ENCODE data around the gene RPTOR. TPM values are rescaled to one million over a fixed set of nuclear protein-coding genes. Genes with fewer than 3 reads are reported as not detected.

The RPTOR gene
- total RNA-seq, 1 experiment from 2014 or later = 30.6 TPM

DNA sequence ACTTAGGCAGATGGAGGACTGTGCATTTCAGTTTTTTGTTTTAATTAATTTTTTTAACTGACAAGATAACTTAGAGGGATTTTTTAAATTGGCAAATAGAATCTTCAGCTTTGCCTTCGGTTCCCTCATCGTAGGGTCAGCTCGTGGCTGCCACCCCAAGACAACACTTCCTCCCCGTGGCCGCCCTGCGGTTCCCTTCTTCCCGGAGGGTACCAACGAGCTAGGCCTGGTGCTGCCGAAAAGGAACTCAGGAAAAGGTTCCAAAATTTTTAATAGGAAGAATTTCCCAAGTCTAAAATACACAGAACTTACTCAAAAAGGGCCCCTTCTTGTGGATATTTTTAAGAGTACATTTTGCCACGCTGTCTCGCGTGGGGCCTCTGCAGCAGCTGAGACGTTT is 236.6 kb downstream of the RPTOR start:
- Histone ChIP-seq H3K27ac (ENCODE audit: low read length) (peak overlapping the region; percentile 95), H3K36me3 (ENCODE audit: insufficient read depth, low read length) (no peaks in the 10 kb centered on the region), H3K79me2 (ENCODE audit: low read length) (peaks cover 18% of the 10 kb centered on the region), H3K4me3 (ENCODE audit: low read length) (peak overlapping the region; percentile 57; the same call in 1 of the 2 replicates), H3K27me3 (ENCODE audit: low read length) (no peaks in the 10 kb centered on the region), H3K4me2 (ENCODE audit: low read depth, low read length, poor library complexity, severe bottlenecking) (peak overlapping the region; percentile 72), H3K9ac (ENCODE audit: low read length) (peak overlapping the region; percentile 68), H4K20me1 (ENCODE audit: insufficient read depth, low read depth, low read length) (no peaks in the 10 kb centered on the region), H2AFZ (ENCODE audit: low read length) (no peak overlapping the region), H3K9me3 (ENCODE audit: low read length) (no peaks in the 10 kb centered on the region), H3K9me2 (replicated peaks; ENCODE audit: insufficient read depth, low read length) (no peaks in the 10 kb centered on the region), H3K4me1 (ENCODE audit: low read length) (peaks cover 41% of the 10 kb centered on the region)
- DNase-seq = no peak

DNA sequence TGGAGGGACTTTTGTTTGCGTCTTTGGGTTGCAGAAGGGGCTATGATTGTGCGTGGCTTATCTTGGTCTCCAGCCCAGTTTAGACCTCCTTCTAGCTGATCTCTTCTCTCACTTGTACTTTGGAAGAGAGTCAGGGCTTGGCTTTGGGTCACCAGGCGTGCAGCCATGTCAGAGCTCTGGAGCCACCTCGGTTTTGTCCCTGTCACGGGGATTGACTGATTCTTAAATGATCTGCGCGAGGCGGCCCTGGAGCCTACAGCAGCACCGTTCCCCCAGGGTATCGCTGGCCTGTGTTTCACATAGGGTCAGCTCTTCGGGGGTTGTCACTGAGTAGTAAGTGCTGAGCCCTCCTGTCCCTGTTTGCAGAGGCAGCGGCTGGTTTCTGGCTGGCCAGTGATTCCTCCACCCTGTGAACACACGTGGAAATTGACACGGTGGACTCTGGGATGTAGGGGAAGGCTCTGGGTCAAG is 237.2 kb downstream of the RPTOR start:
- Histone ChIP-seq H3K9ac (ENCODE audit: low read length) (no peak overlapping the region), H3K4me1 (ENCODE audit: low read length) (peaks cover 41% of the 10 kb centered on the region), H3K9me2 (replicated peaks; ENCODE audit: insufficient read depth, low read length) (no peaks in the 10 kb centered on the region), H2AFZ (ENCODE audit: low read length) (no peak overlapping the region), H3K27ac (ENCODE audit: low read length) (peak overlapping the region; percentile 95), H3K36me3 (ENCODE audit: insufficient read depth, low read length) (no peaks in the 10 kb centered on the region), H3K9me3 (ENCODE audit: low read length) (no peaks in the 10 kb centered on the region), H3K79me2 (ENCODE audit: low read length) (peaks cover 24% of the 10 kb centered on the region), H4K20me1 (ENCODE audit: insufficient read depth, low read depth, low read length) (no peaks in the 10 kb centered on the region), H3K27me3 (ENCODE audit: low read length) (no peaks in the 10 kb centered on the region), H3K4me2 (ENCODE audit: low read depth, low read length, poor library complexity, severe bottlenecking) (no peak overlapping the region), H3K4me3 (ENCODE audit: low read length) (no peak overlapping the region)
- DNase-seq = no peak

DNA sequence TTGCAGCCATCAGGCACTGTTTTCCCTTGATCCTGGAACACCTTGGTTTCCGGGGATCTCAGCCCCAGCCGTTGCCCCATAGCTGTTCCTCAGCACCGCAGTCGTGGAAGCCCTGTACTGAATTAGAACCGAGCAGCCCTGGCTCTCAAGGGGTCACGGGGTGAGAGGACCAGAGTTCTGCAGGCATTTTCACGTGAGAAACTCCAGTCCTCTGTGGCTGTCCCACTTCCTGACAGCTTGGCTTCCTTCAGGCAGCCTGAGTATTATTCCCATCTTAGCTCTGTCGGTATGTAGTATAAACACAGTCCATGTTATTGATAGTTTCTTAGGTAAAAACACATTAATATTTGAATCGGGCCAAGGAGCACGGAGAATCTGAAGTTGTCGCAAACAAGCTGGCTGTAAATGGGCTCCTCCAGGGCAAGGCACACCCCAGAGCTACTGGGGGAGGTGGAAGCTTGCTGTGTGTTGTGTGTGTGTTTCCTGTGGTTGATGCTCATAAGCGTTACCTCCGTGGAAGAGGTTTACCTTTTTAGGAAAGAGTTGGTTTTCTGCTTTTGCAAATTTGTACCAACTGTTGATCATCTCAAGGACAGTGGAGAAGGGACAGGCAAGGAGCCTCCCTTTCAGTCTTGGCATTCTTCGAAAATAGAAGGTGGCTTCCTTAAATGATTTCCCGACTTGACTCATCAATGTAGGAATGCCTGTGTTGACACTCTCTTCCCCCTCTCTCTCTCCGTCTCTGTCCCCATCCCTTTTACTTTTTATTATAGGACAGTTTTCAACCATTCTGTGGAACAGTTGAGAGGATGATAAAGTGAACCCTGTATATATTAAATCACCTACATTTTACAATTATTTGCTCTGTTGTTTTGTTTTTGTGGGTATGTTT is 238.1 kb downstream of the RPTOR start:
- Histone ChIP-seq H3K4me2 (ENCODE audit: low read depth, low read length, poor library complexity, severe bottlenecking) (no peak overlapping the region), H2AFZ (ENCODE audit: low read length) (no peak overlapping the region), H3K36me3 (ENCODE audit: insufficient read depth, low read length) (no peaks in the 10 kb centered on the region), H4K20me1 (ENCODE audit: insufficient read depth, low read depth, low read length) (no peaks in the 10 kb centered on the region), H3K4me3 (ENCODE audit: low read length) (no peak overlapping the region), H3K79me2 (ENCODE audit: low read length) (peaks cover 33% of the 10 kb centered on the region), H3K27me3 (ENCODE audit: low read length) (no peaks in the 10 kb centered on the region), H3K4me1 (ENCODE audit: low read length) (peaks cover 44% of the 10 kb centered on the region), H3K9me3 (ENCODE audit: low read length) (no peaks in the 10 kb centered on the region), H3K9ac (ENCODE audit: low read length) (no peak overlapping the region), H3K27ac (ENCODE audit: low read length) (peak overlapping the region; percentile 95), H3K9me2 (replicated peaks; ENCODE audit: insufficient read depth, low read length) (no peaks in the 10 kb centered on the region)
- DNase-seq = no peak

DNA sequence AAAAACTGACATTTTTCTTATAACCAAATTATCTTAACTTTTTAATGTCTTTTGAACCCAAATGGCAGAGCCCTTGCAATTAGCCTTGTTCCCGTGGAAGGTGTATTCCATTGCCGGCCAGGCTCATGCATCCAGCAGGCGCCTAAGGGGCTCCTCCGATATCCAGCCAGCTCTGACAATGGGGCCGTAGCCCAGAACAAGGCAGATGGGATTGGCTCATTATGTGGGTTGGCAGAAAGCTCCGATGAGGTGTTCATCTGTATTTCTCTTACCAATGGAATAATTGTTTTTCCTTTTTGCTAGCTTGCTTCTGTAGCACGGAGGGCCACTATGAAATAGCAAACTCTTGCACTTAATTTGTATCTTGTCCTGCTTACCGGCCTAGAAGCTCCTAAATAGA is 238.8 kb downstream of the RPTOR start:
- Histone ChIP-seq H3K4me2 (ENCODE audit: low read depth, low read length, poor library complexity, severe bottlenecking) (no peak overlapping the region), H3K79me2 (ENCODE audit: low read length) (peaks cover 37% of the 10 kb centered on the region), H3K27me3 (ENCODE audit: low read length) (no peaks in the 10 kb centered on the region), H4K20me1 (ENCODE audit: insufficient read depth, low read depth, low read length) (no peaks in the 10 kb centered on the region), H3K4me3 (ENCODE audit: low read length) (no peak overlapping the region), H3K36me3 (ENCODE audit: insufficient read depth, low read length) (no peaks in the 10 kb centered on the region), H3K9ac (ENCODE audit: low read length) (no peak overlapping the region), H3K9me2 (replicated peaks; ENCODE audit: insufficient read depth, low read length) (no peaks in the 10 kb centered on the region), H3K4me1 (ENCODE audit: low read length) (peaks cover 49% of the 10 kb centered on the region), H3K27ac (ENCODE audit: low read length) (0 out of 2 replicates have a peak overlapping the region, but pooled peaks have one; percentile 95), H3K9me3 (ENCODE audit: low read length) (no peaks in the 10 kb centered on the region), H2AFZ (ENCODE audit: low read length) (no peak overlapping the region)
- no peak for DNase-seq

DNA sequence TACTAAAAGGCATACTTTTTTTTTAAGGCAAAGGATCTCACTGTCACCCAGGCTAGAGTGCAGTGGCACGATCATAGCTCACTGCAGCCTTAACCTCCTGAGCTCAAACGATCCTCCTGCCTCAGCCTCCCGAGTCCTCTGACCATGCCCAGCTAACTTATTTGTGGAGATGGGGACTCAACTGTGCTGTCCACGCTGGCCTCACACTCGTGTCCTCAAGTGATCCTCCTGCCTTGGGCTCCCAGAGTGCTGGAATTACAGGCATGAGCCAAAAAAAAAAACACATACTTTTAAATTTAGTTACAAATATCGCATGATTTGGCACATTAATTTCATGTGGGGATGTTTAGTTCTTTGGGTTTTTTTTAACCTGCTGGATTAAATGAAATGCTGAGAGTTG is 239.3 kb downstream of the RPTOR start:
- H3K9me3 ChIP-seq (ENCODE audit: low read length) = no peaks in the 10 kb centered on the region
- H3K4me1 ChIP-seq (ENCODE audit: low read length) = peaks cover 51% of the 10 kb centered on the region
- no peak overlapping the region for H3K4me2 ChIP-seq (ENCODE audit: low read depth, low read length, poor library complexity, severe bottlenecking)
- no peaks in the 10 kb centered on the region for H3K36me3 ChIP-seq (ENCODE audit: insufficient read depth, low read length)
- peaks cover 42% of the 10 kb centered on the region for H3K79me2 ChIP-seq (ENCODE audit: low read length)
- no peak overlapping the region for H3K4me3 ChIP-seq (ENCODE audit: low read length)
- no peak overlapping the region for H3K9ac ChIP-seq (ENCODE audit: low read length)
- no peaks in the 10 kb centered on the region for H3K9me2 ChIP-seq (replicated peaks; ENCODE audit: insufficient read depth, low read length)
- H2AFZ ChIP-seq (ENCODE audit: low read length) = no peak overlapping the region
- DNase-seq = no peak
- no peaks in the 10 kb centered on the region for H3K27me3 ChIP-seq (ENCODE audit: low read length)
- H4K20me1 ChIP-seq (ENCODE audit: insufficient read depth, low read depth, low read length) = no peaks in the 10 kb centered on the region
- no peak overlapping the region for H3K27ac ChIP-seq (ENCODE audit: low read length)

DNA sequence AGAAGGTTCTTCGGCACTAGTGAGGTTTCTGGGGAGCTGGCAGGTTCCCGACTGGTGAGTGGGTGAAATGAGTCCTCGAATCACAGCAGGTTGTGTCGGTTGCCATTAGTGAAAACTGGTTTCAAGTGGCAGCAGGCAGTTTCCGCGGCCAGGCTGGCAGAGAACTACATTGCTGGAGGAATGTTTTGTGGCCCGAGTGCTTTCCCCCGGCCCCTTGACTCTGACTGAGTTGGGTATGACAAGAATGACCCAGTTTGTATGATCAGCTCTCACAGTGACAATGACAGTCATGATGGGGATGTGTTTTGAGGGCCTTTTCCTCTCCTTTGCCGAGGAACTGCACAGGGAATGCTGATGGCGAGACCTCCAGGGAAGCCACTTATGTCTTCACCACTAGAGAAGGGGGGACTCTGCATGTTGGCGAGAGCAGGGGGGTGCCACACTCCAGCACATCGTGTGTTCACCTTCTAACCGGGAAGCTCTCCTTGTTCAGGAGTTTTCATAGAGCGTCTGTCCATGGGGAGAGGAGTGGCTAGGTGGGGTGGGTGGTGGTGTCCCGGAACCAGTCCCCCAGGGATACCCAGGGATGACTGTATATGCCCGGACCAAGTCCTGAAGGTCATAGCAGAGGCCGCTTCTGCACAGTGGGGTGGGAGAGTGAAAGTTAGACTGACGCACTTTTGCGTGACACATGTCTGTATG is 241.0 kb downstream of the RPTOR start:
- Histone ChIP-seq H3K9me2 (replicated peaks; ENCODE audit: insufficient read depth, low read length) (no peaks in the 10 kb centered on the region), H3K4me1 (ENCODE audit: low read length) (peaks cover 51% of the 10 kb centered on the region), H3K9me3 (ENCODE audit: low read length) (no peaks in the 10 kb centered on the region), H2AFZ (ENCODE audit: low read length) (no peak overlapping the region), H3K9ac (ENCODE audit: low read length) (no peak overlapping the region), H3K4me3 (ENCODE audit: low read length) (no peak overlapping the region), H3K4me2 (ENCODE audit: low read depth, low read length, poor library complexity, severe bottlenecking) (no peak overlapping the region), H3K27ac (ENCODE audit: low read length) (peak overlapping the region; percentile 44; the same call in 1 of the 2 replicates), H3K36me3 (ENCODE audit: insufficient read depth, low read length) (no peaks in the 10 kb centered on the region), H3K27me3 (ENCODE audit: low read length) (no peaks in the 10 kb centered on the region), H4K20me1 (ENCODE audit: insufficient read depth, low read depth, low read length) (no peaks in the 10 kb centered on the region), H3K79me2 (ENCODE audit: low read length) (peaks cover 45% of the 10 kb centered on the region)
- DNase-seq = no peak

DNA sequence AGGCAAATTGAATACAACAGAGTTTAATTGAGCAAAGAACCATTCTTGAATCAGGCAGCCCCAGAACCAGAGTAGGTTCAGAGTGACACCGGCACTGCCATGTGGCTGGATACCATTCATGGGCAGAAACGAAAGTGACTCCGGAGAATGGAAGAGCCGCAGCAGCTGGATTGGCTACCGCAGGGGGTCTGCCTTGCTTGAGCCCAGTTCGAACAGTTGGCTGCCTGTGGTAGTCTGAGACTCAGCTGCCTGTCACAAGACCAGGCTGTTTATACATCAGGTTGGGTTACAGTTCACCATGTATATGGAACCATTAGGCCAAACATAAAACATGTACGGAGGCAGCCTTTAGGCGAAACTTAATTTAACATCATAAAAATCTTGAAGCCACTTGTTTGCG is 241.8 kb downstream of the RPTOR start:
- Histone ChIP-seq H4K20me1 (ENCODE audit: insufficient read depth, low read depth, low read length) (no peaks in the 10 kb centered on the region), H3K4me2 (ENCODE audit: low read depth, low read length, poor library complexity, severe bottlenecking) (no peak overlapping the region), H3K36me3 (ENCODE audit: insufficient read depth, low read length) (no peaks in the 10 kb centered on the region), H3K4me3 (ENCODE audit: low read length) (no peak overlapping the region), H2AFZ (ENCODE audit: low read length) (no peak overlapping the region), H3K9me3 (ENCODE audit: low read length) (no peaks in the 10 kb centered on the region), H3K9me2 (replicated peaks; ENCODE audit: insufficient read depth, low read length) (no peaks in the 10 kb centered on the region), H3K79me2 (ENCODE audit: low read length) (peaks cover 50% of the 10 kb centered on the region), H3K4me1 (ENCODE audit: low read length) (peaks cover 51% of the 10 kb centered on the region), H3K27ac (ENCODE audit: low read length) (no peak overlapping the region), H3K9ac (ENCODE audit: low read length) (no peak overlapping the region), H3K27me3 (ENCODE audit: low read length) (no peaks in the 10 kb centered on the region)
- no peak for DNase-seq

DNA sequence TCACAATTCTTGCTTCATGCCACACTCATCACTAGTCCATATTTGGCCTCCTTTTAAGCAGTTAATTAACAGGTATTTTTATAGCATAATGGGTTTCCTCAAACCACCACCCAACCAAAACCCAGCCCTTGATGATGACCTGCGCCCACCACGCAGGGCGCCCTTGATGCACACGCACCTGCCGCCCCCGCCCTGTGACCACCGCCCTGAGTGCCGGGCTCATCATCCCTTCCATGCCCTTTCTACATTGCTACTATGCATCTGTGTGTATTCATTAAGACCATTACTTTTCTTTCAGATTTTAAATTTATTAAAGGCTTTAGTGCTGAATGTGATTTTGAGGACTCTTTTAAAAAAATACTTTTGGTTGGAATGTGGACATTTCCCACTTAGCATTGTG is 242.2 kb downstream of the RPTOR start:
- Histone ChIP-seq H2AFZ (ENCODE audit: low read length) (no peak overlapping the region), H3K27ac (ENCODE audit: low read length) (peak overlapping the region; percentile 29), H3K79me2 (ENCODE audit: low read length) (peaks cover 48% of the 10 kb centered on the region), H3K4me2 (ENCODE audit: low read depth, low read length, poor library complexity, severe bottlenecking) (no peak overlapping the region), H3K9me3 (ENCODE audit: low read length) (no peaks in the 10 kb centered on the region), H4K20me1 (ENCODE audit: insufficient read depth, low read depth, low read length) (no peaks in the 10 kb centered on the region), H3K4me1 (ENCODE audit: low read length) (peaks cover 48% of the 10 kb centered on the region), H3K9me2 (replicated peaks; ENCODE audit: insufficient read depth, low read length) (no peaks in the 10 kb centered on the region), H3K36me3 (ENCODE audit: insufficient read depth, low read length) (no peaks in the 10 kb centered on the region), H3K9ac (ENCODE audit: low read length) (no peak overlapping the region), H3K4me3 (ENCODE audit: low read length) (no peak overlapping the region), H3K27me3 (ENCODE audit: low read length) (no peaks in the 10 kb centered on the region)
- no peak for DNase-seq

Data from Karpas-422 (cell line).